Stimulated activated CD4-positive, alpha-beta T cell treated with anti-CD3 and anti-CD28 coated beads, Interleukin-1b, Interleukin-23, amount 100 ng/mL, for 1 hour (primary cell): ENCODE results near the gene RNF213.
"Not testable (repeated sequence)": the region's sequence is repeated elsewhere in the genome, so short reads cannot be mapped to it uniquely, and the experiment has no call there.

ENCODE experiments used
- DNase-seq, 2 donors: peaks; one replicate each; pipeline ENCODE4 v3.0.0-alpha.2; 2020; ENCODE audit warnings: low read depth in 2 of 2

The RNF213 gene

GRCh38 chr17:80223838-80224497, 36.7 kb upstream of the RNF213 start:
- DNase-seq: no peak

DNA sequence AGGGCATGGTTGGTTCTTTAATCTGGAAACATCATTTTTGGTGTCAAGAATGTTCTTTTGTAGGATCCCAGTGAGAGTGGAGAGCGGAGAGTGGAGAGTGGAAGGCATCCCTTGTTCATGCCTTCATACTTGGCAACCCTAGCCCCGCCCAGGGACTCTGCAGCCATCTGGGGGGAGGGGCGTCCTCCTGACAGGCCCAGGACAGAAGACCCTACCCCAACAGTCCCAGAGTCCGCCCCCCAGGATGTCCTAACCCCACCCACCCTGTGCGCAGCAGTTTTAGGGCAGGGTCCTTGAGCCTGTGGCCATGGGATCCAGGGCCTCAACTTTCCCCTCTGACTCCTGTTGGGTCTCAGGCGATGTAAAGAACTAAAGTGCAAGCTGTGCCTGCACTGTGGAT, 36.0 kb upstream of the RNF213 start:
- DNase-seq: no peak

DNA sequence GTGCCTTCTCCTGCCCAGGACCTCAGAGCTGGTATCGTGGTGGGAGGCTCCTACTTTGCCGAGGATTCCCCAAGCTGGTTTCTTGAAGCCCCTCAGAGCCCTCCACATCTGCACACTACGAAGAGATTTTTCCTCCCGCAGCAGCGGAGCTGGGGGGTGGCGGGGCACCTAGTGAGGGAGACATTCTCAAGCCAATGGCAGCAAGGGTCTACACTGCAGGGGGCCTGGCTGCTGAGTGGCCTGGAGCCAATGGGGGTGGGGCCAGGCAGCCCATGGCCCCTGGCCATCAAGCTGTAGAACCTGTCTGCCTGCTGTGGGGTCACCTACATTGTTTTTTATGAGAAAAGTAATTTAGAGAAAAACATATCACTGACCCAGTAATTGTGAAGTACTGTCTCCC, 35.4 kb upstream of the RNF213 start:
- no peak for DNase-seq

DNA sequence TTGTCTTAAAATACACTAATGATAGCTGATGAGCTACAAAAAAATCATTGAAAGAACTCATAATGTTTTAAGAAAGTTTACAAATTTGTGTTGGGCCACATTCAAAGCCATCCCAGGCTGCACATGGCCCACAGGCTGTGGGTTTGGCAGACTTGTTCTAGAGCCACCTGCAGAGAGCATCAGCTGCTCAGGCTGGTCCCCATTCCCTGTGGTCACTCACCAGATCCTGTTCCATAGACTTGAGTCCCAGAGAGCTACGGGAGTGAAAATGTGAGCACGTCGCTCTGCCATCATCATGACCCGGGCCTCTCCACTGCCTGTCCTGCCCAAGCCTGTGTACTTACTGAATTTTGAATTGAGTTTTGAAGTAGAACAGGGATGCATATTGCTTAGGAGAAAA, 33.5 kb upstream of the RNF213 start:
- DNase-seq: no peak

DNA sequence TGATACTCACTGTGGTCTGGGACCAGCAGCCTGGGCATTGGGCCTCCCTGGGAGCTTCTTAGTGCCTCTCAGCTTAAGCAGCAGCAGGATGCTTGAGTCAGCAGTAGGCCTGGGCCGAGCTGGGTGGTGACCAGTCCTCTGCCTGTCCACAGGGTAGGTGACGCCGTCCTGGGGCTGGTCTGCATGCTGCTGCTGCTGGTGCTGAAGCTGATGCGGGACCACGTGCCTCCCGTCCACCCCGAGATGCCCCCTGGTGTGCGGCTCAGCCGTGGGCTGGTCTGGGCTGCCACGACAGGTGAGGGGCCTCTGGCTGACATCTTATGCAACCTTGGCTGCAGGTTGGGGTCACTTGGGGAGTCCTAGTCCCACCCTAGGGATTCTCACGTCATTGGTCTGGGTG, 33.0 kb upstream of the RNF213 start:
- no peak for DNase-seq

DNA sequence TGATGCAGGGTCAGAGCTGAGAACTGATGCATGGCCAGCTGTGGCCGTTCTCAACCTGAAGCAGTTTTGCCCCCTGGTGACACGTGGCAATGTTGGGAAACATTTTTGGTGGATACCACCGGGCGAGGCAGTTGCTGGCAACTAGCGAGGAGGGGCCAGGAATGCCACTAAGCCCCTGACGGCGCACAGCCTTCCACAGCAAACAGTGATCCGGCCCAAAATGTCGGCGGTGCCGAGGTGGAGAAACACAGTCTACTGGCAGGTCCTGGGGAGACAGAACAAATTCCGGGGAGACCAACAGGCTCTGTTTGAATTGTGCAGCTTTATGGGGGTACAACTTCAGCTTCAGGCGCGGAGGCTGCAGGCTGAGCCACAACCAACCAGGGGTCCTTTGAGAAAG, 32.2 kb upstream of the RNF213 start:
- DNase-seq: no peak

- DNase-seq: no peak
Measured at GRCh38 chr17:80229011-80229410, 31.6 kb upstream of the RNF213 start.

DNA sequence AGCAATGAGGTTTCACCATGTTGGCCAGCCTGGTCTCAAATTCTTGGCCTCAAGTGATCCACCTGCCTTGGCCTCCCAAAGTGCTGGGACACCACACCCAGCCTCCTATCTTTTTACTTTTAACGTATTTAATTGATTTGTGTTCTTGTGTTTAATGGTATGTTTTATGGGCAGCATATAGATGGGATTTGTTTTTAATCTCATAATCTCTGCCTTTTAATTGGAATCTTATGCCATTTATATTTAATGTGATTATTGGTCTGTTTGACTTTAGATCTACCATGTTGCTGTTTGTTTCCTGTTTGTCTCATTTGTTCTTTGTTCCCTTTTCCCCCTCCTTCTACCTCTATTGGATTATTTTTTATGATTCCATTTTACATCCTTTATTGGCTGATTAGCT, 28.2 kb upstream of the RNF213 start:
- no peak for DNase-seq

- no peak for DNase-seq
Measured at GRCh38 chr17:80233202-80233601, 27.4 kb upstream of the RNF213 start.

- DNase-seq: no peak
Measured at GRCh38 chr17:80236911-80237310, 23.7 kb upstream of the RNF213 start.

DNA sequence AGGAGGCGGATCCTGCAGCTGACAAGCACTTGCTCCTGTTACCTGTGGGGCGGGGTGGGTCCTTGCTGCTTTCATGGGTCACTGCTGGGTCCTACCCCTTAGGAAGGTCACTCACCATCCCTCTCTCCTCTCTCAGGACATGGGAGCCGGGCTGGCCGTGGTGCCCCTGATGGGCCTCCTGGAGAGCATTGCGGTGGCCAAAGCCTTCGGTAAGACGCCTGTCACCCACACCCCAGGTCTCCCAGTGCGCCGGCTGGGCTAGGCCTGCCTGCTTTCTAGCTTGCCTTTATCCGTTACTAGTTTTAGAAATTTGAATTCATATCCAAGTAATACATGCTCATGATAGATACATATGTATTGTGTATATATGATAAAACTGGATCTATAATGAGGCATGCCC, 23.3 kb upstream of the RNF213 start:
- DNase-seq: no peak

- no peak for DNase-seq
Measured at GRCh38 chr17:80242505-80242904, 18.1 kb upstream of the RNF213 start.

- DNase-seq: no peak
Measured at GRCh38 chr17:80243526-80244433, 16.9 kb upstream of the RNF213 start.

GRCh38 chr17:80244448-80244847, 16.2 kb upstream of the RNF213 start:
- DNase-seq: not testable (repeated sequence)

DNA sequence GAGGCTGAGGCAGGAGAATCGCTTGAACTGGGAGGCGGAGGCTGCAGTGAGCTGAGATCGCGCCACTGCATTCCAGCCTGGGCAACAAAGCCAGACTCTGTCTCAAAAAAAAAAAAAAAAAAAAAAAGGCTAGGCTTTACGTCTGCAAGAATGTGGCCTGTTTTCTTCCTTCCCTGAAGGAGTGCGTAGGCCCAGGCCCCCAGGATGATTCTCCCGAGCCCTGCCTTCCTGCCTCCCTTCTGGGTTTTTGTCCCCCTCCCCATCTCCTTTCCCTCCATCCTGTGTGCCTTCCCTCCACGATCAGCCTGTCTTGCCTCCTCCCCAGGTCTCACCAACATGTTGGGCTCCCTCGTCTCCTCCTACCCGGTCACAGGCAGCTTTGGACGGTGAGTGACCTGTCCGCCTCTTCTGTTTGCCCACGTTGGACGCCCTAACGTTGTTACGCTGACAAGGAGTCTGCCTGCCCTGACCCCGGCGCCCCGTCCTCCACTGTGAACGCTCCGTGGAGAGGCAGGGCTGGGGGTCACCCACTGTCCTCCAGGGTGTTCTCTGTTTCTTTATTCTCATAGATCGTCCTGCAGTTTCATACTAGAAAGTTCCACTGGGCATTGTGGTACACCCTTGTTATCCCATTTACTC, 15.7 kb upstream of the RNF213 start:
- DNase-seq: no peak

- DNase-seq: no peak
Measured at GRCh38 chr17:80245566-80246265, 14.9 kb upstream of the RNF213 start.

- DNase-seq: no peak
Measured at GRCh38 chr17:80246266-80246681, 14.4 kb upstream of the RNF213 start.

GRCh38 chr17:80246726-80247125, 13.9 kb upstream of the RNF213 start:
- DNase-seq: no peak

DNA sequence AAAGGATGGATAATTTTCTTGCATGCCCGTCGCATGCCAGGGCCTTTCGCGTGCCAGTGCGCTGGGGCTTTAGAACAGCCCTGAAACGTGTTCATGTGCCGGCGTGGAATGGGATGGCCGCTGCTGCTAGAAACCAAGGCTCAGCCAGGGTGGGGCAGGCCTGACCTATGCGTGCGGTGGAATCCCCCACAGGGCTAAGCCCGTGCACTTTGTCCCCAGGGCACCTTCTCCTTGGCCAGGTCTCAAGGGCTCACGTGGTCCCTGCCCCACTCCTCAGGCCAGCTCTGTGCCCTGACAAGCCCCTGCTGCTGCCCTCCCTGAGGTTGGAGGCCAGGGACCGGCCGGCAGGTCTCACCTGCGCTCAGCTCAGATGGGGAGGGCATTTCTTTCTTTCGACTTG, 13.1 kb upstream of the RNF213 start:
- DNase-seq: no peak

DNA sequence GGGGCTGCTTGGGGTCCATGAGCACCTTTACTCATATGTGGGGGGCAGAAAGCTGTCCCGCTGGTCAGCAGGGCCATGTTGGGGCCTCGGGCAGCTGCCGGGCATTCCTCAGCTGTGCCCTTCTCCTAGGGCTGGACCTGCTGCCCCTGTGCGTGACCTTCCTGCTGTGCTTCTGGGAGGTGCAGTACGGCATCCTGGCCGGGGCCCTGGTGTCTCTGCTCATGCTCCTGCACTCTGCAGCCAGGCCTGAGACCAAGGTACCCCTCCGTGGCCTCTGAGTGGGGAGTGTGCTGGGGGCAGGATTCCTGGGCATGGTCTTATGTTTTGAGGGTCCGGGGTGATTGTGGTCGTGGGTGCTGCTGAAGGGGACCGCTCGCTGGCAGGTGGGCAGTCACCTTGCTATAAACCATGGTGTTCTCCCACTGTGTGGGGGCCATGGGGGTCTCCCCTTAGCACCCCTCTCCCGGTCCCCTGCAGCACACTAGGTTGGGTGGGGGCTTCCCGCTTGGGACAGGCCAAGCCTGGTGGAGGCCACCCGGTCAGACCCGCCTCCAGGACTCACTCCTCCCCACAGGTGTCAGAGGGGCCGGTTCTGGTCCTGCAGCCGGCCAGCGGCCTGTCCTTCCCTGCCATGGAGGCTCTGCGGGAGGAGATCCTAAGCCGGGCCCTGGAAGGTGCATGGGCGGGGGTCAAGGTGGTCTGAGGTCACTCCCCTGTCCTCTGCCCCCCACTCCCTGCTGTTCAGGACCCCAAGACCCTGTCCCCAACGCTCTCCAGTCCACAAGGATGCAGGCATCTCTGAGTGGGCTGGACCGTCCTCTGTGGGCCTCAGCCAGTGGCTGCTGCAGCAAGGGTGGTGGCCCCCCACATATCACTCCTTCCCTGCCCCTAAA, 12.4 kb upstream of the RNF213 start:
- DNase-seq: no peak
